CD4-positive, alpha-beta memory T cell (primary cell): ENCODE results near the gene MMP11. TPM values are rescaled to one million over a fixed set of nuclear protein-coding genes. Genes with fewer than 3 reads are reported as not detected.

Experiments used
- CTCF ChIA-PET: fragments of 350-600 bp; sonication (Branson Sonifier 250); formaldehyde crosslinking; loops from one replicate; lab custom pipeline; 2021; ENCODE audit warnings: inconsistent platforms; ENCODE audit not compliant: partially characterized antibody; lab: Charles Lee
- POLR2A ChIA-PET: fragments of 350-600 bp; sonication (Branson Sonifier 250); formaldehyde crosslinking; loops from one replicate; lab custom pipeline; 2021; ENCODE audit not compliant: partially characterized antibody; lab: Charles Lee
- DNase-seq, 5 donors: peaks; one replicate each; pipeline versions ENCODE4 v3.0.0 to v3.0.0-alpha.2; 2020 to 2022; ENCODE audit warnings: mixed read lengths in 1 of 5
- H3K27ac ChIP-seq: one replicate; pipeline ENCODE4 v1.7.0; 2013; ENCODE audit warnings: low read depth, low read length
- H3K27me3 ChIP-seq: 2 replicates; pipeline ENCODE4 v1.7.0; 2013; ENCODE audit warnings: mild to moderate bottlenecking, low read length, moderate library complexity; ENCODE audit not compliant: insufficient read depth
- H3K36me3 ChIP-seq: 2 replicates; pipeline ENCODE4 v1.7.0; 2013; ENCODE audit warnings: mild to moderate bottlenecking, low read length, moderate library complexity; ENCODE audit not compliant: insufficient read depth
- H3K4me1 ChIP-seq: 2 replicates; pipeline ENCODE4 v1.7.0; 2013; ENCODE audit warnings: mild to moderate bottlenecking, low read length, moderate library complexity; ENCODE audit not compliant: insufficient read depth
- H3K4me3 ChIP-seq, 2 donors: one replicate each; pipeline ENCODE4 v1.7.0; 2013; ENCODE audit warnings: low read length in 2 of 2, mild to moderate bottlenecking in 1 of 2
- H3K9me3 ChIP-seq, 2 donors: one replicate each; pipeline ENCODE4 v1.7.0; 2013; ENCODE audit warnings: low read length in 2 of 2, control low read depth in 1 of 2; ENCODE audit not compliant: control insufficient read depth in 1 of 2
- H3K27ac Mint-ChIP-seq, 7 donors: one replicate each; pipeline ENCODE4 v1.8.0; 2020 to 2021; ENCODE audit warnings: mixed read lengths in 7 of 7, mild to moderate bottlenecking in 6 of 7, inconsistent platforms in 3 of 7, moderate library complexity in 3 of 7
- H3K27me3 Mint-ChIP-seq, 2 donors: one replicate each; pipeline ENCODE4 v1.8.0; 2020 to 2021; ENCODE audit warnings: mixed read lengths in 2 of 2
- H3K36me3 Mint-ChIP-seq, 2 donors: one replicate each; pipeline ENCODE4 v1.8.0; 2020 to 2021; ENCODE audit warnings: mixed read lengths in 2 of 2, inconsistent platforms in 1 of 2, mild to moderate bottlenecking in 1 of 2
- H3K4me1 Mint-ChIP-seq, 4 donors: one replicate each; pipeline ENCODE4 v1.8.0; 2020 to 2021; ENCODE audit warnings: mixed read lengths in 4 of 4, mild to moderate bottlenecking in 1 of 4
- H3K4me3 Mint-ChIP-seq, 8 donors: one replicate each; pipeline ENCODE4 v1.8.0; 2020 to 2021; ENCODE audit warnings: mixed read lengths in 8 of 8, mild to moderate bottlenecking in 7 of 8, moderate library complexity in 6 of 8, inconsistent platforms in 3 of 8
- H3K9me3 Mint-ChIP-seq, 8 donors: one replicate each; pipeline ENCODE4 v1.8.0; 2020 to 2021; ENCODE audit warnings: mixed read lengths in 8 of 8, mild to moderate bottlenecking in 5 of 8, inconsistent platforms in 3 of 8, moderate library complexity in 1 of 8
- intact Hi-C: fragments of 100-400 bp; cut with micrococcal nuclease; formaldehyde crosslinking; loops from one replicate; pipeline ENCODE4 v1.15.1; 2023
- polyA plus RNA-seq, 2 donors: library from polyadenylated mRNA; unstranded; fragments of 300-500 nt; fragmentation: Illumina TruSeq; gene quantifications; one replicate each; pipeline ENCODE4 v1.2.3, GENCODE V29; 2021
- total RNA-seq, 2 experiments: library from RNA; stranded (reverse); gene quantifications; one replicate each; pipeline ENCODE4 v1.2.3, GENCODE V29; 2021

Gene MMP11
- total and polyA plus RNA-seq, 4 experiments from 2014 or later = 0.79 to 1.6 (median 1.1) TPM

- ChIA-PET CTCF (interaction anchor here (0.6 kb wide), 1 partner anchor 17 kb away, joined by 3 read pairs; the partner anchor contains the start of gene C22orf15), POLR2A (interaction anchor here (0.5 kb wide), 1 partner anchor 9 kb away, joined by 3 read pairs; no protein-coding TSS in a partner anchor)
- Mint-ChIP-seq H3K4me1 (peaks cover 10 to 16% (median 10%) of the 10 kb centered on the region in 4 donors), H3K27me3 (no peaks in the 10 kb centered on the region), H3K4me3 (no peak overlapping the region), H3K36me3 (peaks cover 26 to 31% of the 10 kb centered on the region in 2 donors), H3K27ac (no peak overlapping the region), H3K9me3 (peaks cover 0 to 9% (median 2%) of the 10 kb centered on the region in 8 donors)
- no peak for DNase-seq
- Histone ChIP-seq H3K27ac (no peak overlapping the region), H3K4me1 (peaks cover 8% of the 10 kb centered on the region), H3K36me3 (no peaks in the 10 kb centered on the region), H3K27me3 (no peaks in the 10 kb centered on the region), H3K4me3 (no peak overlapping the region), H3K9me3 (no peaks in the 10 kb centered on the region)
- intact Hi-C loops = no loop called here
Observed at GRCh38 chr22:23745791-23746190, 26.9 kb upstream of the MMP11 start.

DNA sequence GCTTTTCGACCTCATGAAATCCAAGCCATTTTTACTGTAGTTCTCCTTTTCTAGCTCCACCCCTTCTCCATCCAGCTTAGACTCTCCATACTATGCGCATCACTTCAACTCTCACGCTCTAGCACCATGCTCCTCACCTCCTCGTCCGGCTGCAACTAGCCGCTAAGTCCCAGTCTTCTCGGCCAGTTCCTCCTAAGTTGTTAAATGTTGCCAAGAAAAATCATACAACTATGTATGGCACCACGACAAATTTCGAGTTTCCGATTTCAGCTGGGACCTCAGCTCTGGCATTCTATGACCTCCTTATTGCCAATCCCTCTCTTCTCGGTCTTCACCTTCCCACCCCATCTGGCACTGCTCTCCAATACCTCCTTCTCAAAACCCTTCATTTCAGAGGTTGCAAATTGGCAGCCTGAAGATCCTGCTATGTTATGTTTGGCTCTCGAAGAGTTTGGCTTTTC is 22.8 kb upstream of the MMP11 start:
- H3K27me3 Mint-ChIP-seq = no peaks in the 10 kb centered on the region
- peak overlapping the region in 5 of 7 donors; percentile 10 to 84 (median 59) for H3K27ac Mint-ChIP-seq
- intact Hi-C loops = loop anchor here (5.0 kb wide), 1 partner anchor 33 kb away; no protein-coding TSS in a partner anchor

GRCh38 chr22:23750367-23750713 is 22.3 kb upstream of the MMP11 start:
- peak overlapping the region; percentile 40 for H3K27ac ChIP-seq
- H3K36me3 Mint-ChIP-seq = peaks cover 3 to 9% of the 10 kb centered on the region in 2 donors
- H3K36me3 ChIP-seq = no peaks in the 10 kb centered on the region
- H3K9me3 Mint-ChIP-seq = no peaks in the 10 kb centered on the region
- no peak for DNase-seq
- POLR2A ChIA-PET = interaction anchor here (0.6 to 3.0 kb wide), 10 partner anchors 9 to 144 kb away, joined by 3 to 18 read pairs (median 10); partner anchors contain the start of genes C22orf15, CHCHD10, MIF and SLC2A11
- H3K4me3 ChIP-seq = peak overlapping the region; percentile 73
- H3K4me1 ChIP-seq = peaks cover 13% of the 10 kb centered on the region
- peak overlapping the region; percentile 76 to 83 (median 79) for H3K4me3 Mint-ChIP-seq
- H3K9me3 ChIP-seq = no peaks in the 10 kb centered on the region
- H3K4me1 Mint-ChIP-seq = peaks cover 7 to 21% (median 12%) of the 10 kb centered on the region in 4 donors
- H3K27me3 ChIP-seq = no peaks in the 10 kb centered on the region
- intact Hi-C loops = loop anchor here (5.0 kb wide), 1 partner anchor 33 kb away; no protein-coding TSS in a partner anchor
- H3K27ac Mint-ChIP-seq = peak overlapping the region; percentile 34 to 84 (median 77)
- CTCF ChIA-PET = interaction anchor here (0.6 to 1.2 kb wide), 3 partner anchors 8 to 108 kb away, joined by 3 to 4 read pairs (median 3); no protein-coding TSS in a partner anchor
- no peaks in the 10 kb centered on the region for H3K27me3 Mint-ChIP-seq

More for the DNA sequence above, 22.8 kb upstream of the MMP11 start:
- Histone ChIP-seq H3K4me3 (no peak overlapping the region), H3K36me3 (no peaks in the 10 kb centered on the region), H3K27me3 (no peaks in the 10 kb centered on the region), H3K9me3 (no peaks in the 10 kb centered on the region), H3K4me1 (peaks cover 13% of the 10 kb centered on the region), H3K27ac (no peak overlapping the region)
- no peak for DNase-seq
- H3K4me1 Mint-ChIP-seq = peaks cover 10 to 25% (median 12%) of the 10 kb centered on the region in 4 donors
- ChIA-PET CTCF (interaction anchor here (1.2 to 1.7 kb wide), 2 partner anchors 8 to 21 kb away, joined by 3 to 7 read pairs; no protein-coding TSS in a partner anchor), POLR2A (interaction anchor here (2.0 to 3.0 kb wide), 3 partner anchors 33 to 144 kb away, joined by 11 to 15 read pairs (median 14); partner anchors contain the start of genes MIF and SMARCB1)
- H3K4me3 Mint-ChIP-seq = peak overlapping the region; percentile 76 to 83 (median 79)
- peaks cover 7 to 14% of the 10 kb centered on the region in 2 donors for H3K36me3 Mint-ChIP-seq
- H3K9me3 Mint-ChIP-seq = peaks cover 0 to under 1% (median under 1%) of the 10 kb centered on the region in 8 donors

DNA sequence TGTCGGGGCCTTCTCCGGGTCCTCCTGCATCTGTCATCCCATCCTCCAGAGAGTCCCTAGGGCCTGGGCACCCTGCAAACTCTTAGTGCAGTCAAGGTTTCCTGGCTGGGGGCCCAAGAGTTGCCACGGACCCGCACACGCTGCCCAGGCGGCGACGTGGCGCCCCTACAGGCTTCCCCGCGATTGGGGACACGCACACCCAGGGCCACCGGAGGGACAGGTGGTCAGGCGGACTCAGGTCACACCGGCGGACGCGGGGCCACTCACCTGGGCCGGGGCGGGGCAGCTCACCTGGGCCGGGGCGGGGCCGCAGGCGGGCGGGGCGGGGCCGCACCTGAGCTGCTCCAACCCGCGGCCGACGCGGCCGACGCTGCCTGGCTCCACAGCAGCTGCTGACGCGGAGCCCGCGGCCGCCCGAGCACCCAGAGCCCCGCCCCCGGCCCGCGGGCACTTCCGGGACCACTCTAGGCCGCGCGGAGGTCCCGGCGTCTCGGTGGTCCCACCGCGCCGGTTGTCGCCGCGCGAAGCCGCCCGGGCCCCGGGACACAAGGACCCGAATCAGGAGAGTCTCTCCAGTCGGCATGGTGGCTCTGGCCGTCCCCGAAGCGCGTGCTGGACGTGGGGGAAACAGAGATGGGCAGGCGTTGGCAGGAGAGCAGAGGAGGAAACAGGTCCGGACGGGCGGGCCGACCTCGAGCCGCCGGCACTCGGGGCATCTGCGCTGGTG is 21.8 kb upstream of the MMP11 start, which contains the start of gene ZNF70:
Gene ZNF70, minus strand, starts transcription at position 399 of the 727 bp plus-strand sequence. CDS start 5,972 bp downstream, outside the sequence.
- peak; percentile 83 to 88 (median 86) for DNase-seq
- peak within 1 kb of the TSS; percentile 69 to 87 (median 78) for H3K27ac Mint-ChIP-seq
- CTCF ChIA-PET = interaction anchor here (0.6 to 1.1 kb wide), 2 partner anchors 32 to 107 kb away, joined by 3 to 4 read pairs; no protein-coding TSS in a partner anchor
- POLR2A ChIA-PET = interaction anchor here (0.6 to 3.0 kb wide), 11 partner anchors 9 to 163 kb away, joined by 3 to 18 read pairs (median 9); partner anchors contain the start of genes C22orf15, CHCHD10, MIF and SLC2A11
- H3K9me3 Mint-ChIP-seq = no peaks in the 10 kb centered on the region
- peaks cover 3 to 8% of the 10 kb centered on the region in 2 donors for H3K36me3 Mint-ChIP-seq
- peak within 1 kb of the TSS; percentile 76 to 85 (median 80) for H3K4me3 Mint-ChIP-seq
- no peaks in the 10 kb centered on the region for H3K27me3 ChIP-seq
- intact Hi-C loops = loop anchor here (1.0 to 5.0 kb wide), 5 partner anchors 16 to 55 kb away; partner anchors contain the start of genes CHCHD10 and MMP11
- H3K36me3 ChIP-seq = no peaks in the 10 kb centered on the region
- no peaks in the 10 kb centered on the region for H3K27me3 Mint-ChIP-seq
- peak within 1 kb of the TSS; percentile 67 for H3K27ac ChIP-seq
- peak within 1 kb of the TSS; percentile 73 to 82 for H3K4me3 ChIP-seq
- H3K4me1 Mint-ChIP-seq = peaks cover 7 to 21% (median 12%) of the 10 kb centered on the region in 4 donors
- peaks cover 13% of the 10 kb centered on the region for H3K4me1 ChIP-seq
- H3K9me3 ChIP-seq = no peaks in the 10 kb centered on the region

DNA sequence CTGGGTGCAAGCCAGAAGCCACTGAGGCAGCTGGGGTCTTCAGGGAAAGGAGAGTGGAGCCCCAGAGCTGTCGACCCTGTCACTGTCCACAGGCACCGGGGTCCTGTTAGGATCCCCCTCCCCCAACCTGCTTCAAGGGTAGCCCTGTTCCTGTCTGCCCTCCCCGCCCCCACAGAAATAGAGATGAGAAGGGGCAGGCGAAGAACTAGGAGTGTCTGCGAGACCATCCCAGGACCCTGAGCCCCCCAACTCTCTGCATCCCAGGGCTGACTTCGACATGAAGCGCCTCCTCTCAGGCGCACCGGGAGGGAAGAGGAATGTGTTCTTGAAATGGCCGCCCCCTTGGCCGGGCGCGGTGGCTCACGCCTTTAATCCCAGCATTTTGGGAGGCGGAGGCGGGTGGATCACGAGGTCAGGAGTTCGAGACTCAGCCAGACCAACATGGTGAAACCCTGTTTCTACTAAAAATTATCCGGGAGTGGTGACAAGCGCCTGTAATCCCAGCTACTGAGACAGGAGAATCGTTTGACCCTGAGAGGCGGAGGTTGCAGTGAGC is 21.1 kb upstream of the MMP11 start:
- Mint-ChIP-seq H3K36me3 (peaks cover 3 to 4% of the 10 kb centered on the region in 2 donors), H3K27me3 (no peaks in the 10 kb centered on the region), H3K9me3 (no peaks in the 10 kb centered on the region), H3K4me1 (peaks cover 7 to 21% (median 12%) of the 10 kb centered on the region in 4 donors), H3K27ac (peak overlapping the region in 5 of 7 donors; percentile 55 to 79 (median 61)), H3K4me3 (peak overlapping the region; percentile 62 to 85 (median 76))
- Histone ChIP-seq H3K4me1 (peaks cover 13% of the 10 kb centered on the region), H3K27me3 (no peaks in the 10 kb centered on the region), H3K27ac (peak overlapping the region; percentile 67), H3K4me3 (peak overlapping the region; percentile 42 to 82), H3K36me3 (no peaks in the 10 kb centered on the region), H3K9me3 (no peaks in the 10 kb centered on the region)
- POLR2A ChIA-PET = interaction anchor here (1.1 to 3.0 kb wide), 9 partner anchors 12 to 162 kb away, joined by 3 to 18 read pairs (median 10); partner anchors contain the start of genes C22orf15, CHCHD10, MIF and SLC2A11
- intact Hi-C loops = loop anchor here (1.0 to 5.0 kb wide), 5 partner anchors 16 to 55 kb away; partner anchors contain the start of genes CHCHD10 and MMP11
- CTCF ChIA-PET = interaction anchor here (1.1 kb wide), 1 partner anchor 33 kb away, joined by 3 read pairs; no protein-coding TSS in a partner anchor
- no peak for DNase-seq

- POLR2A ChIA-PET = interaction anchor here (1.1 to 3.0 kb wide), 5 partner anchors 11 to 161 kb away, joined by 3 to 18 read pairs (median 10); partner anchors contain the start of genes C22orf15, MIF and SLC2A11
- Histone ChIP-seq H3K36me3 (no peaks in the 10 kb centered on the region), H3K4me1 (peaks cover 13% of the 10 kb centered on the region), H3K9me3 (no peaks in the 10 kb centered on the region), H3K27me3 (no peaks in the 10 kb centered on the region), H3K27ac (no peak overlapping the region), H3K4me3 (no peak overlapping the region)
- Mint-ChIP-seq H3K36me3 (no peaks in the 10 kb centered on the region), H3K4me3 (peak overlapping the region; percentile 63 to 85 (median 77)), H3K4me1 (peaks cover 7 to 21% (median 12%) of the 10 kb centered on the region in 4 donors), H3K9me3 (no peaks in the 10 kb centered on the region), H3K27me3 (no peaks in the 10 kb centered on the region), H3K27ac (peak overlapping the region in 6 of 7 donors; percentile 53 to 87 (median 70))
- CTCF ChIA-PET = no interaction called here
- DNase-seq = no peak
- intact Hi-C loops = loop anchor here (5.0 kb wide), 1 partner anchor 35 kb away; no protein-coding TSS in a partner anchor
Observed at GRCh38 chr22:23752090-23752691, 20.5 kb upstream of the MMP11 start.
